CD4-positive, alpha-beta T cell treated with Interleukin-17A for 4 hours (primary cell): ENCODE data around the gene NUCKS1.
"Not testable (repeated sequence)": the region's sequence is repeated elsewhere in the genome, so short reads cannot be mapped to it uniquely, and the experiment has no call there.

Experiments used
- DNase-seq: peaks from one replicate; pipeline ENCODE4 v3.0.0-alpha.2; 2020; ENCODE audit warnings: mixed read lengths

The NUCKS1 gene

GRCh38 chr1:205726619-205727125 is 23.3 kb downstream of the NUCKS1 start:
- DNase-seq: no peak

GRCh38 chr1:205725514-205725913 is 24.5 kb downstream of the NUCKS1 start:
- no peak for DNase-seq

GRCh38 chr1:205720740-205721139 is 29.2 kb downstream of the NUCKS1 start:
- DNase-seq: not testable (repeated sequence)

GRCh38 chr1:205719762-205720161 is 30.2 kb downstream of the NUCKS1 start:
- no peak for DNase-seq

- no peak for DNase-seq
Measured at GRCh38 chr1:205719015-205719414, 31.0 kb downstream of the NUCKS1 start.

- DNase-seq: no peak
Measured at GRCh38 chr1:205716371-205717132, 33.4 kb downstream of the NUCKS1 start.

- DNase-seq: no peak
Measured at GRCh38 chr1:205715628-205716027, 34.4 kb downstream of the NUCKS1 start.

- DNase-seq: no peak
Measured at GRCh38 chr1:205714906-205715246, 35.1 kb downstream of the NUCKS1 start.

GRCh38 chr1:205714190-205714905 is 35.6 kb downstream of the NUCKS1 start:
- DNase-seq: no peak

- peak; percentile 80 for DNase-seq
Measured at GRCh38 chr1:205711105-205712048, 38.6 kb downstream of the NUCKS1 start.

GRCh38 chr1:205710201-205711062 is 39.5 kb downstream of the NUCKS1 start:
- DNase-seq: no peak

GRCh38 chr1:205709640-205710039 is 40.3 kb downstream of the NUCKS1 start:
- DNase-seq: no peak

GRCh38 chr1:205709059-205709398 is 41.0 kb downstream of the NUCKS1 start:
- no peak for DNase-seq

GRCh38 chr1:205706601-205707502 is 43.1 kb downstream of the NUCKS1 start:
- DNase-seq: no peak

GRCh38 chr1:205704903-205705302 is 45.1 kb downstream of the NUCKS1 start:
- no peak for DNase-seq

- no peak for DNase-seq
Measured at GRCh38 chr1:205703072-205703471, 46.9 kb downstream of the NUCKS1 start.

GRCh38 chr1:205701891-205702290 is 48.1 kb downstream of the NUCKS1 start:
- DNase-seq: no peak

- no peak for DNase-seq
Measured at GRCh38 chr1:205701420-205701819, 48.6 kb downstream of the NUCKS1 start.

GRCh38 chr1:205700865-205701401 is 49.0 kb downstream of the NUCKS1 start:
- DNase-seq: no peak

GRCh38 chr1:205699416-205699815 is 50.6 kb downstream of the NUCKS1 start:
- no peak for DNase-seq

GRCh38 chr1:205698921-205699320 is 51.1 kb downstream of the NUCKS1 start:
- no peak for DNase-seq
